H1 (cell line): Measurements from ENCODE around the gene GRIK4. TPM values are rescaled to one million over a fixed set of nuclear protein-coding genes. Genes with fewer than 3 reads are reported as not detected.

Experiments
- CTCF ChIA-PET: fragments of 300-600 bp; sonication (Branson Sonifier 250); formaldehyde crosslinking; loops from one replicate; lab custom pipeline; 2021; ENCODE audit not compliant: partially characterized antibody; lab: Charles Lee
- POLR2A ChIA-PET: fragments of 300-600 bp; sonication (Branson Sonifier 250); formaldehyde crosslinking; loops from one replicate; lab custom pipeline; 2021; ENCODE audit warnings: inconsistent platforms; ENCODE audit not compliant: partially characterized antibody; lab: Charles Lee
- DNase-seq, 2 experiments: peaks; one replicate each; pipeline versions ENCODE4 v3.0.0 to v3.0.0-alpha.2; 2010 to 2022; ENCODE audit warnings: low spot score in 2 of 2, low read depth in 1 of 2, mixed read lengths in 1 of 2
- FAIRE-seq: peaks from 2 replicates; lab custom pipeline; 2011; peaks lifted over from hg19 to GRCh38; lab: Jason Lieb, UNC
- H2AFZ ChIP-seq: 2 replicates; pipeline ENCODE4 v1.8.1; 2012; ENCODE audit warnings: low read length, inconsistent platforms
- H2AK5ac ChIP-seq: 2 replicates; pipeline ENCODE4 v1.6.1; 2013; ENCODE audit warnings: low read depth, low read length
- H2BK120ac ChIP-seq: replicated peaks from 2 replicates; pipeline ENCODE3; 2013; ENCODE audit warnings: low read depth, low read length, inconsistent platforms
- H2BK12ac ChIP-seq: 2 replicates; pipeline ENCODE4 v1.6.1; 2013; ENCODE audit warnings: low read depth, low read length
- H2BK15ac ChIP-seq: 2 replicates; pipeline ENCODE4 v1.6.1; 2013; ENCODE audit warnings: low read length
- H2BK20ac ChIP-seq: 2 replicates; pipeline ENCODE4 v1.6.1; 2013; ENCODE audit warnings: low read length
- H2BK5ac ChIP-seq: 2 replicates; pipeline ENCODE4 v1.6.1; 2013; ENCODE audit warnings: low read depth, low read length
- H3K14ac ChIP-seq: 2 replicates; pipeline ENCODE4 v1.6.1; 2013; ENCODE audit warnings: inconsistent platforms; ENCODE audit not compliant: insufficient read length
- H3K18ac ChIP-seq: 2 replicates; pipeline ENCODE4 v1.6.1; 2013; ENCODE audit warnings: low read length; ENCODE audit errors: extremely low read depth
- H3K23ac ChIP-seq: 2 replicates; pipeline ENCODE4 v1.6.1; 2013; ENCODE audit warnings: inconsistent platforms; ENCODE audit not compliant: insufficient read length
- H3K23me2 ChIP-seq: 2 replicates; pipeline ENCODE4 v1.6.1; 2013; ENCODE audit warnings: low read depth, low read length
- H3K27ac ChIP-seq: 2 replicates; pipeline ENCODE4 v1.6.1; 2011; ENCODE audit warnings: low read depth, low read length, inconsistent platforms
- H3K27me3 ChIP-seq, 4 experiments: replicated peaks in 1 of 4; 1 replicate in 1 of 4; 2 replicates in 3 of 4; pipeline versions ENCODE4 v1.6.1 to v1.8.1; 2011 to 2013; ENCODE audit warnings: low read length in 3 of 4, mild to moderate bottlenecking in 3 of 4, inconsistent platforms in 2 of 4, mixed read lengths in 2 of 4, moderate library complexity in 1 of 4; ENCODE audit not compliant: control insufficient read depth in 3 of 4, insufficient read depth in 3 of 4; ENCODE audit errors: extremely low read depth in 1 of 4
- H3K36me3 ChIP-seq, 4 experiments: 2 replicates each; pipeline versions ENCODE4 v1.6.1 to v1.8.1; 2011 to 2013; ENCODE audit warnings: mild to moderate bottlenecking in 4 of 4, low read length in 3 of 4, moderate library complexity in 2 of 4, control low read depth in 1 of 4, inconsistent platforms in 1 of 4; ENCODE audit not compliant: insufficient read depth in 4 of 4, control insufficient read depth in 2 of 4
- H3K4ac ChIP-seq: replicated peaks from 2 replicates; pipeline ENCODE3; 2013; ENCODE audit warnings: low read length, low read depth, mixed read lengths, inconsistent platforms; ENCODE audit not compliant: insufficient read length
- H3K4me1 ChIP-seq, 4 experiments: replicated peaks in 1 of 4; 1 replicate in 1 of 4; 2 replicates in 3 of 4; pipeline versions ENCODE4 v1.6.1 to v1.8.1; 2011 to 2013; ENCODE audit warnings: low read length in 3 of 4, inconsistent platforms in 2 of 4, mixed read lengths in 1 of 4; ENCODE audit not compliant: insufficient read depth in 4 of 4, control insufficient read depth in 3 of 4
- H3K4me2 ChIP-seq, 2 experiments: 2 replicates each; pipeline versions ENCODE4 v1.6.1 to v1.8.1; 2011 to 2013; ENCODE audit warnings: low read depth in 2 of 2, low read length in 2 of 2, control low read depth in 1 of 2, inconsistent platforms in 1 of 2, mild to moderate bottlenecking in 1 of 2; ENCODE audit not compliant: insufficient read depth in 1 of 2
- H3K4me3 ChIP-seq, 4 experiments: fragments of 200-600, 300-600 bp in 1 of 4; sonication (generic), shearing (Covaris generic), sonication (Bioruptor Twin) in 1 of 4; 2 replicates each; pipeline versions ENCODE4 v1.5.1 to v1.8.1; 2011 to 2016; ENCODE audit warnings: low read length in 4 of 4, low read depth in 3 of 4, control low read depth in 2 of 4, inconsistent platforms in 2 of 4, mild to moderate bottlenecking in 2 of 4, mixed read lengths in 1 of 4, moderate library complexity in 1 of 4; ENCODE audit not compliant: insufficient read depth in 2 of 4; ENCODE audit errors: extremely low read depth in 1 of 4
- H3K56ac ChIP-seq: replicated peaks from 2 replicates; pipeline ENCODE3; 2013; ENCODE audit warnings: low read depth, mild to moderate bottlenecking, mixed read lengths, low read length, inconsistent platforms; ENCODE audit not compliant: insufficient read length
- H3K79me1 ChIP-seq: 2 replicates; pipeline ENCODE4 v1.6.1; 2013; ENCODE audit warnings: low read depth, low read length, control low read depth
- H3K79me2 ChIP-seq, 2 experiments: 2 replicates each; pipeline versions ENCODE4 v1.6.1 to v1.8.1; 2012 to 2013; ENCODE audit warnings: low read length in 2 of 2, mild to moderate bottlenecking in 2 of 2, inconsistent platforms in 1 of 2; ENCODE audit not compliant: insufficient read depth in 2 of 2, control insufficient read depth in 1 of 2
- H3K9ac ChIP-seq, 4 experiments: replicated peaks in 1 of 4; 1 replicate in 1 of 4; 2 replicates in 3 of 4; pipeline versions ENCODE4 v1.6.1 to v1.8.1; 2011 to 2013; ENCODE audit warnings: low read depth in 3 of 4, low read length in 3 of 4, control low read depth in 2 of 4, mild to moderate bottlenecking in 2 of 4, moderate library complexity in 2 of 4, inconsistent platforms in 1 of 4; ENCODE audit errors: extremely low read depth in 1 of 4
- H3K9me3 ChIP-seq, 2 experiments: 2 replicates each; pipeline versions ENCODE4 v1.6.1 to v1.8.1; 2012 to 2013; ENCODE audit warnings: mild to moderate bottlenecking in 2 of 2, moderate library complexity in 2 of 2, control low read depth in 1 of 2, inconsistent platforms in 1 of 2, low read depth in 1 of 2, low read length in 1 of 2, mixed read lengths in 1 of 2; ENCODE audit not compliant: insufficient read depth in 2 of 2
- H4K20me1 ChIP-seq, 2 experiments: replicated peaks in 1 of 2; 2 replicates each; pipeline versions ENCODE3 to v1.8.1; 2011 to 2013; ENCODE audit warnings: inconsistent platforms in 2 of 2, low read length in 2 of 2, mild to moderate bottlenecking in 1 of 2; ENCODE audit not compliant: insufficient read depth in 2 of 2, control insufficient read depth in 1 of 2
- H4K5ac ChIP-seq: 2 replicates; pipeline ENCODE4 v1.6.1; 2013; ENCODE audit warnings: low read length, low read depth, mixed read lengths, inconsistent platforms; ENCODE audit not compliant: insufficient read length
- H4K8ac ChIP-seq: 2 replicates; pipeline ENCODE4 v1.8.0; 2013; ENCODE audit warnings: mild to moderate bottlenecking, moderate library complexity, low read length, inconsistent platforms; ENCODE audit not compliant: insufficient read depth; ENCODE audit errors: extremely low read depth
- H4K91ac ChIP-seq: replicated peaks from 2 replicates; pipeline ENCODE3; 2013; ENCODE audit warnings: low read length, mixed read lengths, inconsistent platforms; ENCODE audit not compliant: insufficient read length
- BACH1 ChIP-seq: IDR thresholded peaks from 2 replicates; pipeline ENCODE4 v1.6.1; 2012; ENCODE audit warnings: low read length, improper control_type of control experiment
- BRCA1 ChIP-seq: IDR thresholded peaks from 2 replicates; pipeline ENCODE4 v1.6.1; 2012; ENCODE audit warnings: low read depth, low read length, improper control_type of control experiment
- CEBPB ChIP-seq: IDR thresholded peaks from 2 replicates; pipeline ENCODE4 v1.6.1; 2012; ENCODE audit warnings: low read depth, low read length
- CREB1 ChIP-seq: IDR thresholded peaks from 2 replicates; pipeline ENCODE4 v1.6.1; 2012; ENCODE audit warnings: inconsistent platforms
- EZH2 ChIP-seq: fragments of 200-600 bp; sonication (generic); IDR thresholded peaks from 2 replicates; pipeline ENCODE4 v1.7.1; 2012; ENCODE audit warnings: low read depth, mild to moderate bottlenecking, moderate library complexity, low read length, inconsistent platforms; ENCODE audit not compliant: severe bottlenecking
- KDM4A ChIP-seq: IDR thresholded peaks from one replicate; pipeline ENCODE4 v1.7.1; 2012; ENCODE audit warnings: low read depth, mild to moderate bottlenecking, moderate library complexity, low read length, inconsistent platforms; ENCODE audit not compliant: severe bottlenecking
- POLR2A ChIP-seq, 2 experiments: IDR thresholded peaks; 1 replicate in 1 of 2; 2 replicates in 1 of 2; pipeline ENCODE4 v1.6.1; 2011; ENCODE audit warnings: low read depth in 2 of 2, low read length in 2 of 2, mild to moderate bottlenecking in 2 of 2; ENCODE audit errors: control extremely low read depth in 1 of 2
- SIRT6 ChIP-seq: IDR thresholded peaks from one replicate; pipeline ENCODE4 v1.7.1; 2012; ENCODE audit warnings: low read length, inconsistent platforms
- TAF7 ChIP-seq: optimal IDR thresholded peaks from 2 replicates; pipeline ENCODE3; 2011; ENCODE audit warnings: low read depth, mild to moderate bottlenecking, inconsistent platforms, low read length, moderate library complexity, borderline replicate concordance
- WGBS, 2 experiments: shearing (Covaris generic) in 1 of 2; methylation state at CpG; one replicate each; pipeline versions ENCODE4 v1.1.6 to v1.1.7; 2013 to 2015; ENCODE audit warnings: low lambda C conversion rate in 2 of 2, mixed read lengths in 2 of 2, inconsistent platforms in 1 of 2, low coverage in 1 of 2, missing lambda C conversion rate in 1 of 2; ENCODE audit not compliant: insufficient replicate concordance in 2 of 2, insufficient coverage in 1 of 2, insufficient read length in 1 of 2; ENCODE audit errors: extremely low coverage in 1 of 2, missing lambda C conversion rate in 1 of 2; 5-methylcytosine and 5-hydroxymethylcytosine counted together
- polyA plus RNA-seq, 7 experiments: library from polyadenylated mRNA; depleted of rRNA in 3 of 7; stranded (reverse) in 5 of 7; unstranded in 2 of 7; fragments of >200 nt in 5 of 7; fragments of 200-250 nt in 2 of 7; gene quantifications; 1 replicate in 5 of 7; 2 replicates in 1 of 7; 4 replicates in 1 of 7; pipeline versions ENCODE4 v1.2.1 to v1.2.3, GENCODE V29; 2011 to 2013; ENCODE audit warnings: missing spikeins in 2 of 7, mixed read lengths in 2 of 7
- total RNA-seq: library from RNA; stranded (reverse); fragmentation: NEBNext Ultra II Directional; extraction: Animal tissue kit (Norgen Biotek cat#: 25700); gene quantifications from 2 replicates; pipeline ENCODE4 v1.2.1, GENCODE V29; 2021

The GRIK4 gene
- total and polyA plus RNA-seq, 2 of the 8 experiments (the other 6 are each of a cell fraction or from before 2014, with no cell fraction given) = 1.2 to 2.9 TPM

DNA sequence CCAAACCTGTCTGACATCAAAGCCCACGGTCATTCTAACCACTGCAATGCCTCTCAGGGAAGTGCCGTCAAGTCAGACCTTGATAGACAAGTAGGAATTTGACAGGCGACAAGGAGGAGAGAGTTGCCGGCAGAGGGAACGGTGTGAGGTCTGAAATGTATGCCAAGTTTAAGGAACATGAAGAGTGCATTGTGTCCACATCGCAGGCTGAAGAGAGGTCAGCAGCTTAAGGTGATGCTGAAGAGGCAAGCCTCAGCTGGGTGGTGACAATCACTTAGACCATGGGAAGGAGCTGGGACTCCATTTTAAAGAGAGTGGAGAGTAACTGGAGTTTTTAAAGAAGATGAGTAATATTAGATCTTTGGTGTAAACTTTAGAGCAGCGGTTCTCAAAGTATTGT, 407.5 kb downstream of the GRIK4 start:
- Histone ChIP-seq H4K5ac (no peak overlapping the region), H3K79me2 (no peaks in the 10 kb centered on the region), H3K36me3 (no peaks in the 10 kb centered on the region), H3K4ac (no peak overlapping the region), H2BK12ac (no peak overlapping the region), H4K20me1 (no peaks in the 10 kb centered on the region)
- DNase-seq = no peak
- TF ChIP-seq POLR2A (IDR thresholded peaks at IDR 0.05; ENCODE audit: control extremely low read depth in 1 of 2, low read depth in 2 of 2, low read length in 2 of 2) (no peak), CREB1 (no peak), TAF7 (no peak), SIRT6 (no peak), CEBPB (no peak), EZH2 (no peak), BACH1 (no peak), BRCA1 (no peak), KDM4A (no peak)
- TF ChIP-seq, all 59 proteins: peak for 0
- Histone ChIP-seq H3K9ac (no peak overlapping the region), H3K56ac (no peak overlapping the region), H2AFZ (no peak overlapping the region), H2BK120ac (no peak overlapping the region), H3K4me1 (no peaks in the 10 kb centered on the region), H3K79me1 (no peaks in the 10 kb centered on the region), H3K27me3 (no peaks in the 10 kb centered on the region; a peak in 1 of 7 replicates), H3K23me2 (no peaks in the 10 kb centered on the region), H4K91ac (no peak overlapping the region), H3K9me3 (no peaks in the 10 kb centered on the region), H2AK5ac (no peak overlapping the region), H3K27ac (no peak overlapping the region), H2BK5ac (no peak overlapping the region), H3K4me2 (no peak overlapping the region), H2BK20ac (no peak overlapping the region), H4K8ac (no peak overlapping the region), H2BK15ac (no peak overlapping the region), H3K23ac (no peak overlapping the region), H3K18ac (no peak overlapping the region), H3K4me3 (no peak overlapping the region), H3K14ac (no peak overlapping the region)
- POLR2A ChIA-PET = interaction anchor here (0.7 kb wide), 1 partner anchor 84 kb away, joined by 3 read pairs; no protein-coding TSS in a partner anchor
- no peak for FAIRE-seq
- WGBS, 2 experiments = 88% methylated on average over 7 of the region's 7 CpGs; no CpG with 5 or more reads in 1 of the 2 experiments
- CTCF ChIA-PET = interaction anchor here (0.9 to 10.7 kb wide), 8 partner anchors 8 to 259 kb away, joined by 3 to 158 read pairs (median 4); no protein-coding TSS in a partner anchor
